ENCODE results near the gene PER2.
"Not testable (repeated sequence)": the region's sequence is repeated elsewhere in the genome, so short reads cannot be mapped to it uniquely, and the experiment has no call there.

The PER2 gene

GRCh38 chr2:238287737-238288649 lies at the start of gene PER2:
TSS of gene PER2 (minus strand) at chr2:238288610. CDS start at chr2:238277936, 10,674 bp downstream.
- no peak for FAIRE-seq

- no peak for FAIRE-seq
Measured at GRCh38 chr2:238337846-238338245, 49.4 kb upstream of the PER2 start.

GRCh38 chr2:238336793-238337444 lies 48.5 kb upstream of the PER2 start:
- no peak for FAIRE-seq

GRCh38 chr2:238336151-238336550 lies 47.7 kb upstream of the PER2 start:
- FAIRE-seq: no peak

GRCh38 chr2:238335591-238335990 lies 47.2 kb upstream of the PER2 start:
- FAIRE-seq: not testable (repeated sequence)

GRCh38 chr2:238334885-238335284 lies 46.5 kb upstream of the PER2 start:
- FAIRE-seq: no peak

GRCh38 chr2:238331916-238332315 lies 43.5 kb upstream of the PER2 start:
- no peak for FAIRE-seq

GRCh38 chr2:238330391-238330790 lies 42.0 kb upstream of the PER2 start:
- FAIRE-seq: no peak

GRCh38 chr2:238327751-238328150 lies 39.3 kb upstream of the PER2 start:
- FAIRE-seq: no peak

GRCh38 chr2:238326801-238327365 lies 38.5 kb upstream of the PER2 start:
- no peak for FAIRE-seq

GRCh38 chr2:238325694-238326093 lies 37.3 kb upstream of the PER2 start:
- no peak for FAIRE-seq

- not testable (repeated sequence) for FAIRE-seq
Measured at GRCh38 chr2:238324248-238324647, 35.8 kb upstream of the PER2 start.

GRCh38 chr2:238322001-238322411 lies 33.6 kb upstream of the PER2 start:
- FAIRE-seq: no peak

- no peak for FAIRE-seq
Measured at GRCh38 chr2:238321467-238321866, 33.1 kb upstream of the PER2 start.

- FAIRE-seq: no peak
Measured at GRCh38 chr2:238320648-238321281, 32.4 kb upstream of the PER2 start.

GRCh38 chr2:238320246-238320647 lies 31.8 kb upstream of the PER2 start, which contains the start of gene TRAF3IP1:
TSS of gene TRAF3IP1 (plus strand) at chr2:238320518. CDS start at chr2:238320663, 145 bp downstream.
- no peak for FAIRE-seq

GRCh38 chr2:238315031-238315595 lies 26.7 kb upstream of the PER2 start:
- FAIRE-seq: no peak

GRCh38 chr2:238314576-238314975 lies 26.2 kb upstream of the PER2 start:
- no peak for FAIRE-seq

GRCh38 chr2:238313991-238314350 lies 25.6 kb upstream of the PER2 start:
- no peak for FAIRE-seq

GRCh38 chr2:238313289-238313990 lies 25.0 kb upstream of the PER2 start:
- no peak for FAIRE-seq

GRCh38 chr2:238310721-238311120 lies 22.3 kb upstream of the PER2 start:
- FAIRE-seq: not testable (repeated sequence)

- no peak for FAIRE-seq
Measured at GRCh38 chr2:238308177-238308576, 19.8 kb upstream of the PER2 start.
